HG02884 (cell line): Measurements from ENCODE around the gene IRGM.

ENCODE experiments used
- ATAC-seq: cut with Tn5 transposase; IDR thresholded peaks from one replicate; pipeline ENCODE4 v1.9.1; 2021; ENCODE audit warnings: mild to moderate bottlenecking, moderate library complexity; ENCODE audit not compliant: unreplicated experiment

IRGM gene

GRCh38 chr5:150895431-150896428 lies 49.4 kb downstream of the IRGM start:
- no peak for ATAC-seq
